Natural killer cell treated with Interleukin-12 subunit alpha and Interleukin-12 subunit beta and Interleukin-15 and Interleukin-18, amount 100 ng/mL, for 72 hours (primary cell): ENCODE measurements around the gene CTU2. TPM values are rescaled to one million over a fixed set of nuclear protein-coding genes. Genes with fewer than 3 reads are reported as not detected.

Source experiments
- ATAC-seq, 2 donors: fragments of 150-1000 bp; cut with Tn5 transposase in 1 of 2; sonication (Bioruptor Pico), chemical (Tn5 transposase) in 1 of 2; 2 replicates each; pipeline ENCODE4 v1.10.0; 2021
- DNase-seq: peaks from one replicate; pipeline ENCODE4 v3.0.0; 2022; ENCODE audit warnings: low spot score
- H3K27ac Mint-ChIP-seq, 2 donors: 1 replicate in 1 of 2; 2 replicates in 1 of 2; pipeline ENCODE4 v1.8.0; 2022; ENCODE audit warnings: mixed read lengths in 2 of 2, mild to moderate bottlenecking in 1 of 2, moderate library complexity in 1 of 2
- H3K27me3 Mint-ChIP-seq, 2 donors: 1 replicate in 1 of 2; 2 replicates in 1 of 2; pipeline ENCODE4 v1.8.0; 2022; ENCODE audit warnings: mixed read lengths in 2 of 2
- H3K36me3 Mint-ChIP-seq: one replicate; pipeline ENCODE4 v1.8.0; 2022; ENCODE audit warnings: mixed read lengths
- H3K4me1 Mint-ChIP-seq, 2 donors: 1 replicate in 1 of 2; 2 replicates in 1 of 2; pipeline ENCODE4 v1.8.0; 2022; ENCODE audit warnings: low read depth in 2 of 2, mixed read lengths in 2 of 2, mild to moderate bottlenecking in 1 of 2
- H3K4me3 Mint-ChIP-seq: one replicate; pipeline ENCODE4 v1.8.0; 2022; ENCODE audit warnings: mixed read lengths
- H3K9me3 Mint-ChIP-seq: 2 replicates; pipeline ENCODE4 v1.8.0; 2022; ENCODE audit warnings: mixed read lengths
- total RNA-seq, 2 donors: library from RNA; stranded (reverse); gene quantifications; one replicate each; pipeline ENCODE4 v1.2.3, GENCODE V29; 2022

Gene CTU2
- total RNA-seq, 2 donors from 2014 or later, result 39.0 to 80.4 TPM

- H3K4me3 Mint-ChIP-seq, result peak overlapping the region; percentile 88
- peaks cover 49% of the 10 kb centered on the region in 2 donors for H3K4me1 Mint-ChIP-seq
- no peaks in the 10 kb centered on the region for H3K36me3 Mint-ChIP-seq
- no peaks in the 10 kb centered on the region for H3K9me3 Mint-ChIP-seq
- DNase-seq (no peak), ATAC-seq (peak; percentile 1 to 14)
- H3K27me3 Mint-ChIP-seq, result no peaks in the 10 kb centered on the region
- peak overlapping the region; percentile 85 to 91 for H3K27ac Mint-ChIP-seq
These were observed 488 bp upstream of the CTU2 start for GRCh38 chr16:88705801-88706228.

- no peaks in the 10 kb centered on the region for H3K36me3 Mint-ChIP-seq
- DNase-seq (no peak), ATAC-seq (no peak)
- H3K9me3 Mint-ChIP-seq, result no peaks in the 10 kb centered on the region
- no peaks in the 10 kb centered on the region for H3K27me3 Mint-ChIP-seq
- H3K4me3 Mint-ChIP-seq, result peak overlapping the region; percentile 88
- H3K27ac Mint-ChIP-seq, result peak overlapping the region; percentile 53 to 85
- H3K4me1 Mint-ChIP-seq, result peaks cover 38 to 45% of the 10 kb centered on the region in 2 donors
These were observed 893 bp downstream of the CTU2 start for GRCh38 chr16:88706965-88707826.

- Mint-ChIP-seq H3K27ac (no peak overlapping the region), H3K36me3 (no peaks in the 10 kb centered on the region), H3K9me3 (no peaks in the 10 kb centered on the region), H3K4me3 (no peak overlapping the region), H3K27me3 (no peaks in the 10 kb centered on the region), H3K4me1 (peaks cover 8 to 22% of the 10 kb centered on the region in 2 donors)
- DNase-seq (no peak), ATAC-seq (no peak)
These were observed 4.3 kb downstream of the CTU2 start for GRCh38 chr16:88710556-88710955.

GRCh38 chr16:88711750-88712340 lies 5.5 kb downstream of the CTU2 start:
- DNase-seq (no peak), ATAC-seq (no peak)
- Mint-ChIP-seq H3K9me3 (no peaks in the 10 kb centered on the region), H3K36me3 (no peaks in the 10 kb centered on the region), H3K27ac (no peak overlapping the region), H3K4me3 (no peak overlapping the region), H3K4me1 (peaks cover 8 to 21% of the 10 kb centered on the region in 2 donors), H3K27me3 (no peaks in the 10 kb centered on the region)

- no peak overlapping the region for H3K27ac Mint-ChIP-seq
- ATAC-seq (no peak), DNase-seq (no peak)
- peaks cover 2 to 17% of the 10 kb centered on the region in 2 donors for H3K4me1 Mint-ChIP-seq
- no peaks in the 10 kb centered on the region for H3K36me3 Mint-ChIP-seq
- no peak overlapping the region for H3K4me3 Mint-ChIP-seq
- H3K27me3 Mint-ChIP-seq, result no peaks in the 10 kb centered on the region
- no peaks in the 10 kb centered on the region for H3K9me3 Mint-ChIP-seq
These were observed 6.2 kb downstream of the CTU2 start for GRCh38 chr16:88712362-88712979.

- H3K27me3 Mint-ChIP-seq, result no peaks in the 10 kb centered on the region
- no peak for DNase-seq
- no peak for ATAC-seq
- no peak overlapping the region for H3K4me3 Mint-ChIP-seq
- H3K9me3 Mint-ChIP-seq, result no peaks in the 10 kb centered on the region
- peaks cover 0 to 19% of the 10 kb centered on the region in 2 donors for H3K4me1 Mint-ChIP-seq
- no peak overlapping the region for H3K27ac Mint-ChIP-seq
- H3K36me3 Mint-ChIP-seq, result no peaks in the 10 kb centered on the region
These were observed 6.8 kb downstream of the CTU2 start for GRCh38 chr16:88713054-88713453.

GRCh38 chr16:88713568-88714419 lies 7.5 kb downstream of the CTU2 start:
- ATAC-seq (no peak), DNase-seq (no peak)
- Mint-ChIP-seq H3K4me3 (no peak overlapping the region), H3K27ac (no peak overlapping the region), H3K27me3 (no peaks in the 10 kb centered on the region), H3K9me3 (no peaks in the 10 kb centered on the region), H3K36me3 (no peaks in the 10 kb centered on the region), H3K4me1 (peaks cover 0 to 19% of the 10 kb centered on the region in 2 donors)

GRCh38 chr16:88714420-88715302 lies 8.4 kb downstream of the CTU2 start:
- ATAC-seq (no peak), DNase-seq (no peak)
- Mint-ChIP-seq H3K9me3 (no peaks in the 10 kb centered on the region), H3K4me3 (no peak overlapping the region), H3K4me1 (peaks cover 0 to 19% of the 10 kb centered on the region in 2 donors), H3K36me3 (no peaks in the 10 kb centered on the region), H3K27ac (no peak overlapping the region), H3K27me3 (no peaks in the 10 kb centered on the region)

GRCh38 chr16:88715312-88716190 lies 9.2 kb downstream of the CTU2 start:
- no peaks in the 10 kb centered on the region for H3K36me3 Mint-ChIP-seq

GRCh38 chr16:88716201-88716600 lies 9.9 kb downstream of the CTU2 start:
- no peak for ATAC-seq
- Mint-ChIP-seq H3K36me3 (no peaks in the 10 kb centered on the region), H3K27ac (no peak overlapping the region), H3K4me1 (peaks cover 0 to 11% of the 10 kb centered on the region in 2 donors), H3K4me3 (no peak overlapping the region), H3K9me3 (no peaks in the 10 kb centered on the region), H3K27me3 (no peaks in the 10 kb centered on the region)
- DNase-seq, result no peak

More at GRCh38 chr16:88715312-88716190, 9.2 kb downstream of the CTU2 start:
- Mint-ChIP-seq H3K4me3 (no peak overlapping the region), H3K4me1 (peaks cover 0 to 17% of the 10 kb centered on the region in 2 donors), H3K9me3 (no peaks in the 10 kb centered on the region), H3K27me3 (no peaks in the 10 kb centered on the region), H3K27ac (no peak overlapping the region)
- DNase-seq (no peak), ATAC-seq (no peak)

- ATAC-seq (no peak), DNase-seq (no peak)
- Mint-ChIP-seq H3K4me1 (peaks cover 0 to 8% of the 10 kb centered on the region in 2 donors), H3K27ac (no peak overlapping the region), H3K9me3 (no peaks in the 10 kb centered on the region), H3K4me3 (no peak overlapping the region), H3K27me3 (no peaks in the 10 kb centered on the region), H3K36me3 (no peaks in the 10 kb centered on the region)
These were observed 10.3 kb downstream of the CTU2 start for GRCh38 chr16:88716601-88717001.

GRCh38 chr16:88718178-88718577 lies 11.9 kb downstream of the CTU2 start:
- ATAC-seq, result no peak
- H3K4me1 Mint-ChIP-seq, result peaks cover 0 to 6% of the 10 kb centered on the region in 2 donors
- no peak overlapping the region for H3K4me3 Mint-ChIP-seq
- DNase-seq, result no peak
- H3K9me3 Mint-ChIP-seq, result no peaks in the 10 kb centered on the region
- H3K27ac Mint-ChIP-seq, result no peak overlapping the region
- H3K27me3 Mint-ChIP-seq, result no peaks in the 10 kb centered on the region
- H3K36me3 Mint-ChIP-seq, result no peaks in the 10 kb centered on the region
